ENCODE measurements around the gene TYK2.
"Not testable (repeated sequence)": the region's sequence is repeated elsewhere in the genome, so short reads cannot be mapped to it uniquely, and the experiment has no call there.

Gene TYK2

GRCh38 chr19:10407096-10407495, 26.7 kb upstream of the TYK2 start:
- no peak for DNase-seq (ENCODE audit: low read depth)

GRCh38 chr19:10406191-10406590, 25.8 kb upstream of the TYK2 start:
- DNase-seq (ENCODE audit: low read depth), result no peak

GRCh38 chr19:10404888-10405820, 24.8 kb upstream of the TYK2 start:
- DNase-seq (ENCODE audit: low read depth), result peak; percentile 23

- peak; percentile 96 for DNase-seq (ENCODE audit: low read depth)
Measured at GRCh38 chr19:10403137-10404021, 23.0 kb upstream of the TYK2 start, which contains the start of gene CDC37. CDC37 (minus strand) TSS chr19:10403542; CDS start chr19:10403479, 63 bp downstream.

GRCh38 chr19:10402441-10403038, 22.2 kb upstream of the TYK2 start:
- DNase-seq (ENCODE audit: low read depth), result peak; percentile 64

- DNase-seq (ENCODE audit: low read depth), result no peak
Measured at GRCh38 chr19:10399878-10400277, 19.5 kb upstream of the TYK2 start.

- not testable (repeated sequence) for DNase-seq (ENCODE audit: low read depth)
Measured at GRCh38 chr19:10399340-10399739, 19.0 kb upstream of the TYK2 start.

GRCh38 chr19:10398819-10399218, 18.4 kb upstream of the TYK2 start:
- no peak for DNase-seq (ENCODE audit: low read depth)

- no peak for DNase-seq (ENCODE audit: low read depth)
Measured at GRCh38 chr19:10395917-10396316, 15.5 kb upstream of the TYK2 start.

- DNase-seq (ENCODE audit: low read depth), result no peak
Measured at GRCh38 chr19:10395436-10395835, 15.1 kb upstream of the TYK2 start.

- DNase-seq (ENCODE audit: low read depth), result no peak
Measured at GRCh38 chr19:10395003-10395402, 14.6 kb upstream of the TYK2 start.

GRCh38 chr19:10393137-10393536, 12.8 kb upstream of the TYK2 start:
- no peak for DNase-seq (ENCODE audit: low read depth)

GRCh38 chr19:10392120-10392519, 11.7 kb upstream of the TYK2 start:
- no peak for DNase-seq (ENCODE audit: low read depth)

- DNase-seq (ENCODE audit: low read depth), result peak; percentile 70
Measured at GRCh38 chr19:10390652-10391286, 10.4 kb upstream of the TYK2 start.

GRCh38 chr19:10389863-10390262, 9.5 kb upstream of the TYK2 start:
- peak; percentile 32 for DNase-seq (ENCODE audit: low read depth)

- peak; percentile 76 for DNase-seq (ENCODE audit: low read depth)
Measured at GRCh38 chr19:10388957-10389356, 8.6 kb upstream of the TYK2 start.

- DNase-seq (ENCODE audit: low read depth), result no peak
Measured at GRCh38 chr19:10384580-10384979, 4.2 kb upstream of the TYK2 start.

GRCh38 chr19:10383223-10383499, 2.8 kb upstream of the TYK2 start:
- not testable (repeated sequence) for DNase-seq (ENCODE audit: low read depth)

GRCh38 chr19:10379880-10380312, 476 bp downstream of the TYK2 start:
- no peak for DNase-seq (ENCODE audit: low read depth)

- DNase-seq (ENCODE audit: low read depth), result no peak
Measured at GRCh38 chr19:10378124-10378523, 2.2 kb downstream of the TYK2 start.

- not testable (repeated sequence) for DNase-seq (ENCODE audit: low read depth)
Measured at GRCh38 chr19:10377140-10377640, 3.2 kb downstream of the TYK2 start.

- DNase-seq (ENCODE audit: low read depth), result no peak
Measured at GRCh38 chr19:10374931-10375330, 5.4 kb downstream of the TYK2 start.
